Glutamatergic neuron (in vitro differentiated cells): ENCODE measurements around the gene BCL11A. TPM values are rescaled to one million over a fixed set of nuclear protein-coding genes. Genes with fewer than 3 reads are reported as not detected.

Source experiments
- DNase-seq: peaks from one replicate; pipeline ENCODE4 v3.0.0; 2022
- H3K27ac Mint-ChIP-seq: one replicate; pipeline ENCODE4 v1.8.0; 2020; ENCODE audit warnings: mild to moderate bottlenecking, mixed read lengths, inconsistent platforms; ENCODE audit not compliant: unreplicated experiment
- H3K27me3 Mint-ChIP-seq: one replicate; pipeline ENCODE4 v1.8.0; 2020; ENCODE audit warnings: mild to moderate bottlenecking, moderate library complexity, mixed read lengths, inconsistent platforms; ENCODE audit not compliant: unreplicated experiment
- H3K36me3 Mint-ChIP-seq: one replicate; pipeline ENCODE4 v1.8.0; 2020; ENCODE audit warnings: mild to moderate bottlenecking, mixed read lengths, inconsistent platforms; ENCODE audit not compliant: unreplicated experiment
- H3K4me1 Mint-ChIP-seq: one replicate; pipeline ENCODE4 v1.8.0; 2020; ENCODE audit warnings: mild to moderate bottlenecking, low read depth, mixed read lengths, inconsistent platforms; ENCODE audit not compliant: unreplicated experiment
- H3K4me3 Mint-ChIP-seq: one replicate; pipeline ENCODE4 v1.8.0; 2020; ENCODE audit warnings: mild to moderate bottlenecking, mixed read lengths, inconsistent platforms; ENCODE audit not compliant: unreplicated experiment
- H3K9me3 Mint-ChIP-seq: one replicate; pipeline ENCODE4 v1.8.0; 2020; ENCODE audit warnings: mild to moderate bottlenecking, moderate library complexity, mixed read lengths, inconsistent platforms; ENCODE audit not compliant: unreplicated experiment
- CTCF ChIP-seq: fragments of 200-600 bp; sonication (generic); IDR thresholded peaks from one replicate; pipeline ENCODE4 v1.5.0; 2021; ENCODE audit not compliant: partially characterized antibody, unreplicated experiment
- total RNA-seq: library from RNA; stranded (reverse); fragmentation: NEBNext Ultra II Directional; extraction: Animal tissue kit (Norgen Biotek cat#: 25700); gene quantifications from one replicate; pipeline ENCODE4 v1.2.1, GENCODE V29; 2021; ENCODE audit not compliant: unreplicated experiment

The BCL11A gene
- total RNA-seq, 1 donor from 2014 or later: 29.1 TPM

GRCh38 chr2:60468382-60469085 is 84.9 kb downstream of the BCL11A start:
- Mint-ChIP-seq H3K9me3 (no peaks in the 10 kb centered on the region), H3K36me3 (no peaks in the 10 kb centered on the region), H3K4me3 (no peak overlapping the region), H3K27ac (no peak overlapping the region), H3K4me1 (peaks cover 36% of the 10 kb centered on the region), H3K27me3 (no peaks in the 10 kb centered on the region)
- DNase-seq: no peak
- no peak for TF ChIP-seq CTCF

GRCh38 chr2:60466161-60466702 is 87.2 kb downstream of the BCL11A start:
- H3K9me3 Mint-ChIP-seq: peaks cover 1% of the 10 kb centered on the region
- no peaks in the 10 kb centered on the region for H3K36me3 Mint-ChIP-seq
- TF ChIP-seq CTCF: no peak
- H3K4me1 Mint-ChIP-seq: peaks cover 22% of the 10 kb centered on the region
- H3K27ac Mint-ChIP-seq: no peak overlapping the region
- H3K4me3 Mint-ChIP-seq: no peak overlapping the region
- H3K27me3 Mint-ChIP-seq: no peaks in the 10 kb centered on the region
- no peak for DNase-seq

DNA sequence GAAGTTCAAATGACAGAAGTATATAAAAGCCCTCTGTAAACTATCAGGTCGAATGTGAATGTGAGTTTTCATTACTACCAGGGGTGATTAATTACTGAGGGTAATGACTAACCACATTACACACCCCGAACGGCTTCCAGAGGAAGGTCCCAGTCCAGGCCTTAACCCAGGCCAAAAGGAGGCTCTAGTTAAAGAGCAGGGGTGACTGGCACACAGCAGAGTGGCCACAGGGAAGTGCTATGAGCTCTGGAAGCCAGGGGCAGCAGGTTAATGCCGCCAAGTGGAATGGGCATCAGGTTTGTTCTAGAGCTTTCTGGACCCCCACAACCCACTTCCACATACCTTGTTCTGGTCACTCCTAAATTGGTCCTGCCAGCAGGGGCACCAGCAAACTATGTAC is 87.7 kb downstream of the BCL11A start:
- DNase-seq: no peak
- Mint-ChIP-seq H3K4me3 (no peak overlapping the region), H3K9me3 (peaks cover 1% of the 10 kb centered on the region), H3K4me1 (peaks cover 17% of the 10 kb centered on the region), H3K27me3 (no peaks in the 10 kb centered on the region), H3K36me3 (no peaks in the 10 kb centered on the region), H3K27ac (no peak overlapping the region)
- TF ChIP-seq CTCF: no peak

DNA sequence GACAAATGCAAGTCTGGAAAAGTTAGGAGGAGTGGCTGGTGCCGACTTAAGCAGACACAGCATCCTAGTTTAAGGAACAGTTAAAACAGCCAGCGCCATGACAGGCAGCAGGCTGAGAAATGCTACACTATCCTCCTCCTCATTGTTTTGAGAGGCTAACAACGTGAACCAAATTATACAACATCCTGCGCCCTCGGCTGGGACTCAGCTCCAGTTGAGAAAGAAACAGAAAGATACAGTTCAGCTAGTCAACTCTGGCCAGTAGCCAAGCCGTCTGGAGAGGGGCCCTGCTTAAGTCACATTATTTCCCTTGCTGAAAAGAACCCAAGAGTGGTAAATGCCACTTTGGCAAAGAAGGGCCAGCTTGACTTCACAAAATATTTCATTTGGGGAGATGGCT is 90.2 kb downstream of the BCL11A start:
- Mint-ChIP-seq H3K9me3 (peaks cover 1% of the 10 kb centered on the region), H3K36me3 (no peaks in the 10 kb centered on the region), H3K4me1 (peaks cover 9% of the 10 kb centered on the region), H3K4me3 (no peak overlapping the region), H3K27me3 (no peaks in the 10 kb centered on the region), H3K27ac (no peak overlapping the region)
- no peak for TF ChIP-seq CTCF
- no peak for DNase-seq

GRCh38 chr2:60461421-60462108 is 91.9 kb downstream of the BCL11A start:
- Mint-ChIP-seq H3K27me3 (no peaks in the 10 kb centered on the region), H3K36me3 (no peaks in the 10 kb centered on the region), H3K4me1 (peaks cover 7% of the 10 kb centered on the region), H3K4me3 (no peak overlapping the region), H3K27ac (no peak overlapping the region), H3K9me3 (peaks cover 1% of the 10 kb centered on the region)
- no peak for DNase-seq
- TF ChIP-seq CTCF: no peak
